ENCODE data around the gene SERPINB6. TPM values are rescaled to one million over a fixed set of nuclear protein-coding genes. Genes with fewer than 3 reads are reported as not detected.

Gene SERPINB6
- polyA plus RNA-seq, 1 donor (not counting 4 experiments of a cell fraction or from before 2014, with no cell fraction given), result 66.4 TPM

DNA sequence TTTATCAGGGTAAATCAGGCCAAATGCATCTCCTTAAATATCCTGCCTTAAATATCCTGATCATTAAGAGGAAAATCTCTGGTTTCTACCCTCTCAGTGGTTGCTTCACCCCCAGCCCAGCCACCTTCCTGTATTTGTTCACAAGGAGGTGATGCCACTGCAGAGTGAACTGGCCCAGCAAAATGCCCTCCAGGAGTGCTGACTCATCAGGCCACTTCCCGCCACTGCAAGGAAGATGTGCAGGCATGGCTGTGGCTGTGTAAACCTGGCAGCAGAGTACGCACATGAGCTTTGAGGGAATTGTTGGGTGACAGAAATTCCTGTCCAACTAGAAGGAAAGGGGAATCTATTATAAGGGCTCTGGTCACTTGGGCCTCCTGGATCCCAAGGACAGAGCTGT lies 42.1 kb upstream of the SERPINB6 start:
- Histone ChIP-seq H4K20me1 (ENCODE audit: control insufficient read depth, extremely low read depth, insufficient read depth, low read length) (no peaks in the 10 kb centered on the region), H2AFZ (ENCODE audit: control insufficient read depth, low read length) (no peak overlapping the region), H3K4me1 (ENCODE audit: control insufficient read depth, extremely low read depth, insufficient read depth, low read length) (peaks cover 12% of the 10 kb centered on the region), H3K36me3 (ENCODE audit: control insufficient read depth in 2 of 2, extremely low read depth in 1 of 2, insufficient read depth in 2 of 2, low read length in 2 of 2) (peaks cover 6 to 9% of the 10 kb centered on the region in 2 experiments), H3K4me3 (ENCODE audit: control insufficient read depth in 2 of 3, extremely low read depth in 1 of 3, insufficient read depth in 2 of 3, low read depth in 1 of 3, low read length in 3 of 3) (no peak overlapping the region), H3K27me3 (ENCODE audit: control insufficient read depth, extremely low read depth, insufficient read depth, low read length) (no peaks in the 10 kb centered on the region), H3K9me1 (ENCODE audit: control insufficient read depth, extremely low read depth, insufficient read depth, low read length) (no peaks in the 10 kb centered on the region), H3K4me2 (ENCODE audit: control insufficient read depth, extremely low read depth, insufficient read depth, low read depth, low read length) (peak overlapping the region; percentile 0), H3K79me2 (ENCODE audit: control insufficient read depth, insufficient read depth, low read length) (no peaks in the 10 kb centered on the region), H3K27ac (ENCODE audit: control insufficient read depth, insufficient read depth, low read length) (no peak overlapping the region), H3K9ac (ENCODE audit: control insufficient read depth, extremely low read depth, insufficient read depth, low read length) (no peak overlapping the region), H3K9me3 (ENCODE audit: control insufficient read depth, low read depth, low read length) (no peaks in the 10 kb centered on the region)
- TF ChIP-seq, protein P1, sequence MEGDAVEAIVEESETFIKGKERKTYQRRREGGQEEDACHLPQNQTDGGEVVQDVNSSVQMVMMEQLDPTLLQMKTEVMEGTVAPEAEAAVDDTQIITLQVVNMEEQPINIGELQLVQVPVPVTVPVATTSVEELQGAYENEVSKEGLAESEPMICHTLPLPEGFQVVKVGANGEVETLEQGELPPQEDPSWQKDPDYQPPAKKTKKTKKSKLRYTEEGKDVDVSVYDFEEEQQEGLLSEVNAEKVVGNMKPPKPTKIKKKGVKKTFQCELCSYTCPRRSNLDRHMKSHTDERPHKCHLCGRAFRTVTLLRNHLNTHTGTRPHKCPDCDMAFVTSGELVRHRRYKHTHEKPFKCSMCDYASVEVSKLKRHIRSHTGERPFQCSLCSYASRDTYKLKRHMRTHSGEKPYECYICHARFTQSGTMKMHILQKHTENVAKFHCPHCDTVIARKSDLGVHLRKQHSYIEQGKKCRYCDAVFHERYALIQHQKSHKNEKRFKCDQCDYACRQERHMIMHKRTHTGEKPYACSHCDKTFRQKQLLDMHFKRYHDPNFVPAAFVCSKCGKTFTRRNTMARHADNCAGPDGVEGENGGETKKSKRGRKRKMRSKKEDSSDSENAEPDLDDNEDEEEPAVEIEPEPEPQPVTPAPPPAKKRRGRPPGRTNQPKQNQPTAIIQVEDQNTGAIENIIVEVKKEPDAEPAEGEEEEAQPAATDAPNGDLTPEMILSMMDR (optimal IDR thresholded peaks at IDR 0.05 in 1 of 3, IDR thresholded peaks at IDR 0.05 in 1 of 3, conservative IDR thresholded peaks at IDR 0.05 in 1 of 3; ENCODE audit: extremely low read depth in 1 of 3, insufficient read depth in 2 of 3, low read length in 3 of 3), result peak in 1 of 3 experiments; percentile 51
- no peak for TF ChIP-seq EZH2 (IDR thresholded peaks at IDR 0.05; ENCODE audit: low read length)
- DNase-seq (ENCODE audit: low read depth, low spot score) (peak; percentile 33), FAIRE-seq (peak; percentile 93)
- dilution Hi-C loops (cut with MboI; ENCODE audit: extremely low pct_ligation_motif_present, low sequenced_read_pairs), result no loop called here

DNA sequence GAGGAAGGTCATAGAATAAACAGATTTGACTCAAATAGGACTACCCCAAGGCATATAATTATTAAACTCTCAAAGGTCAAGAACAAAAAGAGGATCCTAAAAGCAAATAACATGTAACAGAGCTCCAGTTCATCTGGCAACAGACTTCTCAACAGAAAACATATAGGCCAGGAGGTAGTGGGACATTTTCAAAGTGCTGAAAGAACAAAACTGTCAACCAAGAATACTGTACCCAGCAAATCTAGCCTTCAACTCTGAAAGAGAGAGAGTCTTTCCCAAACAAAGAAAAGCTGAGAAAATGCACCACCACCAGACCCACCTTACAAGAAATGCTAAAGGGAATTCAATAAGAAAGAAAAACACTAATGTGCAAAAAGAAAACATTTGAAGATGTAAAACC lies 40.2 kb upstream of the SERPINB6 start:
- H3K4me1 ChIP-seq (ENCODE audit: control insufficient read depth, extremely low read depth, insufficient read depth, low read length), result peaks cover 12% of the 10 kb centered on the region
- H3K79me2 ChIP-seq (ENCODE audit: control insufficient read depth, insufficient read depth, low read length), result no peaks in the 10 kb centered on the region
- H3K27me3 ChIP-seq (ENCODE audit: control insufficient read depth, extremely low read depth, insufficient read depth, low read length), result no peaks in the 10 kb centered on the region
- H3K9me3 ChIP-seq (ENCODE audit: control insufficient read depth, low read depth, low read length), result no peaks in the 10 kb centered on the region
- no peak overlapping the region for H3K4me2 ChIP-seq (ENCODE audit: control insufficient read depth, extremely low read depth, insufficient read depth, low read depth, low read length)
- no peaks in the 10 kb centered on the region for H4K20me1 ChIP-seq (ENCODE audit: control insufficient read depth, extremely low read depth, insufficient read depth, low read length)
- peaks cover 6 to 9% of the 10 kb centered on the region in 2 experiments for H3K36me3 ChIP-seq (ENCODE audit: control insufficient read depth in 2 of 2, extremely low read depth in 1 of 2, insufficient read depth in 2 of 2, low read length in 2 of 2)
- H3K9me1 ChIP-seq (ENCODE audit: control insufficient read depth, extremely low read depth, insufficient read depth, low read length), result no peaks in the 10 kb centered on the region
- no peak overlapping the region for H3K27ac ChIP-seq (ENCODE audit: control insufficient read depth, insufficient read depth, low read length)
- no peak overlapping the region for H2AFZ ChIP-seq (ENCODE audit: control insufficient read depth, low read length)
- no peak for TF ChIP-seq EZH2 (IDR thresholded peaks at IDR 0.05; ENCODE audit: low read length)
- TF ChIP-seq, protein P1 (optimal IDR thresholded peaks at IDR 0.05 in 1 of 3, IDR thresholded peaks at IDR 0.05 in 1 of 3, conservative IDR thresholded peaks at IDR 0.05 in 1 of 3; ENCODE audit: extremely low read depth in 1 of 3, insufficient read depth in 2 of 3, low read length in 3 of 3), result no peak
- FAIRE-seq (no peak), DNase-seq (ENCODE audit: low read depth, low spot score) (no peak)
- no peak overlapping the region for H3K4me3 ChIP-seq (ENCODE audit: control insufficient read depth in 2 of 3, extremely low read depth in 1 of 3, insufficient read depth in 2 of 3, low read depth in 1 of 3, low read length in 3 of 3)
- H3K9ac ChIP-seq (ENCODE audit: control insufficient read depth, extremely low read depth, insufficient read depth, low read length), result no peak overlapping the region
- dilution Hi-C loops (cut with MboI; ENCODE audit: extremely low pct_ligation_motif_present, low sequenced_read_pairs), result no loop called here
